HG02943 (cell line): Measurements from ENCODE around the gene DMRTB1.
"Not testable (repeated sequence)": the region's sequence is repeated elsewhere in the genome, so short reads cannot be mapped to it uniquely, and the experiment has no call there.

Experiments used
- ATAC-seq: cut with Tn5 transposase; IDR thresholded peaks from one replicate; pipeline ENCODE4 v1.9.1; 2021; ENCODE audit warnings: mild to moderate bottlenecking, low read depth, moderate library complexity; ENCODE audit not compliant: unreplicated experiment

Gene DMRTB1

DNA sequence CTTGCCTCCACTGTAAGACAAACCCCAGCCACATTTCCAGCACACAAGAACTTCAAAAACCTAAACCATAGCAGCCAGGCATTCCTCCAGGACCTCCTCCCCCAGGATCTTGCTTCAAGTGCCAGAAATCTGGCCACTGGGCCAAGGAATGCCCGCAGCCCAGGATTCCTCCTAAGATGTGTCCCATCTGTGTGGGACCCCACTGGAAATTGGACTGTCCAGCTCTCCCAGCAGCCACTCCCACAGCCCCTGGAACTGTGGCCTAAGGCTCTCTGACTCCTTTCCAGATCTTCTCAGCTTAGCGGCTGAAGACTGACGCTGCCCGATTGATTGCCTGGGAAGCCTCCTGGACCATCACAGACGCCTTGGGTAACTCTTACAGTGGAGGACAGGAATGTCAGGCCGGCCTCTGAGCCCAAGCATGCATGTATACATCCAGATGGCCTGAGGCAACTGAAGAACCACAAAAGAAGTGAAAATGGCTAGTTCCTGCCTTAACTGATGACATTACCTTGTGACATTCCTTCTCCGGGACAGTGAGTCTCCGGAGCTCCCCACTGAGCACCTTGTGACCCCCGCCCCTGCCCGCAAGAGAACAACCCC is 24.7 kb upstream of the DMRTB1 start:
- not testable (repeated sequence) for ATAC-seq

DNA sequence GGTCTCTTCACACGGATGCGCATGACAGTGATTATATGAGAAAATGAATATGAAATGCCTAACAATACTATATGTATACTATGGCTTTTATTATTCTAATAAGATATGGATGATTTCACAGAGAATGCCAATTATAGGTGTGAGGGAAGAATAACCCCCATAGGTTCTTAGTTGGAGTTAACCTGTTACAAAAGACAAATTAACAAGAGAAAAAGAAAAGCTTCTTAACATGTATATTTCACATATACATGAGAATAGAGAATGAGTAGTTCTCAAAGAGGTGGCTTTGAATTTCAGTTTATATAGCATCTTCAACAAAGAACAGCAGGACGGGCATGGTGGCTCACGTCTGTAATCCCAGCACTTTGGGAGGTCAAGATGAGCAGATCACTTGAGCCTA is 24.0 kb upstream of the DMRTB1 start:
- no peak for ATAC-seq

DNA sequence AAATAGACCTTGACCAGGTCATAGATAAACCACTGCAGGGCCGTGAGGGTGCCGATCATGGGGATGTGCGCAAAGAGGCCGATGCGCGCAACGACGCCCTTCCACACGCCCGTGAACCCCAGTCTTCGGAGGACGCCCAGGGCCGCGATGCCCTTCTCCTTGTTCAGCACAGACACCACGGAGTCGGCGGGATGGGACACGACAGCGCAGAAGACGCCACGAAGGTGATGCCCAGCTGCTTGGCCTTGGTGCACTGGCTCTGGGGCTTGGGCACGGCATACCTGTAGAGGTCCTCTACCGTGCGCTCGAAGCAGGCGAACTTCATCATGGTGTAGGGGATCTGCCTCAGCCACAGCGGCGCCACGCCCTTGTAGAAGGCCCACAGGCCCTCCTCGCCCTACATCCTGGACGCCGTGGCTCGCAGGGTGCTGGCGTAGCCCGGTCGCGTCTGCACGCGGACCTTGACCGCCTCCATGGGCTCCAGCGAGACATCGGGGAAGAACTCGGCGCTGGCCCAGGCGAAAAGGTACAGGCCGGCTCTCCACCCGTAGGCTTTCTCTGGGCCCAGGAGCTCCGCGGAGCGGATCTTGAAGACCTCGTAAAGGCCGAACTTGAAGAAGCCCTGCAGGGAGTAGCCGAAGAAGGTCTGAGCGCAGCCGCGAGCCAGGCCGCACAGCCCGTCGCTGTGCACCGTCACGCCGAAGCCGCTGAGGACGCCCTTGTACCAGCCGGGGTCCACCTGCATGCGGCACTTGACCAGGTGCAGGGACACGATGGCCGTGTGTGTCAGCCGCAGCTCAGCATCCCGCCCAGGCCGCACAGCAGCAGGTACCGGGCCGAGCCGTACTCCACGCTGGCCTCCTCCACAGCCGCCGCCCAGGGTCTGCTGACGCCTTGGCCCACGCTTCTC is 20.5 kb upstream of the DMRTB1 start:
- no peak for ATAC-seq

- ATAC-seq, result no peak
Observed at GRCh38 chr1:53439337-53440207, 19.6 kb upstream of the DMRTB1 start.

DNA sequence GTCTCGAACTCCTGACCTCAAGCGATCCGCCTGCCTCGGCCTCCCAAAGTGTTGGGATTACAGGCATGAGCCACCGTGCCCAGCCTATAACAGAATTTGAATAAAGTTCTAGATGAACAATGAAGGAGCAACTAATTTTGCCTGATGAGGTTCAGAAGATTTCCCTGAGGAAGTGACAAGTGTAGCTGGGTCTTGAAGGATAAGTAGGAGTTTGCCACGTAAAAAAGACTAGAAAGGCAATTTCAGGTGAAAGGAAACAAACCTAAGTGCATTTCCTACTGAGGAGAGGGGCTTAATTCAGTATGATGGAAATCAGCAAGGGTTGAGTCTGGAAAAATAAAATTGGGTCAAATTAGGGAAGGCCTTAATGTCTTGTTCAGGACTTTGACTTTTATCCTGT is 18.6 kb upstream of the DMRTB1 start:
- no peak for ATAC-seq

DNA sequence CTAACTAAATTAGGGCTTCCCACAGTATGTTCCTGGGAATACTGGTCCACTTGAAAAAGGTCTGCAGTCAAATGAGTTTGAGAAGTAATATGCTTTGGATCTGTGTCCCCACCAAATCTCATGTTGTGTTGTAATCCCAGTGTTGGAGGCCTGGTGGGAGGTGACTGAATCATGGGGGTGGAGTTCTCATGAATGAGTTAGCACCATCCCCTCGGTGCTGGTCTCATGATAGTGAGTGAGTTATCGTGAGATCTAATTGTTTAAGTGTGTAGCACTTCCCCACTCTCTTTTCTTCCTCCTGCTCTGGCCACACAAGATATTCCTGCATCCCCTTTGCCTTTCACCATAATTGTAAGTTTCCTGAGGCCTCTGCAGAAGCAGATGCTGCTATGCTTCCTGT is 16.9 kb upstream of the DMRTB1 start:
- ATAC-seq, result no peak

- ATAC-seq, result no peak
Observed at GRCh38 chr1:53446051-53446450, 13.1 kb upstream of the DMRTB1 start.

DNA sequence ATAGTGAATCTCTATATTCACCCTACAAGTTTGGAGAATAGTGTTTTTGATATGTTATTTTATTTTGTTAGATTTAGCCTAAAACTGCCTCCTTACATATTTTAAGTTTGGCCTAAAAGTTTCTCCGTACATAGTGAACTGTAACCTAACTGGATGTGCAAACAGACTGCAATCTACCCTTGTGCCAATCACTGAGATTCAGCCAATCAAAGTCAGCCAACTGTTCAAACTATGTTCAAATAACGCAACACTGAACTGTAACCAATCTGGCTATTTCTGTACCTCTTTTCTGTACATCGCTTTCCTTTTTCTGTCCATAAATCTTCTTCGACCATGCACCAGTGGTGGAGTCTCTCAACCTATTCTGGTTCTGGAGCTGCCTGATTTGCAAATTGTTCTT is 11.8 kb upstream of the DMRTB1 start:
- ATAC-seq, result no peak

- ATAC-seq, result no peak
Observed at GRCh38 chr1:53448241-53448841, 10.9 kb upstream of the DMRTB1 start.

DNA sequence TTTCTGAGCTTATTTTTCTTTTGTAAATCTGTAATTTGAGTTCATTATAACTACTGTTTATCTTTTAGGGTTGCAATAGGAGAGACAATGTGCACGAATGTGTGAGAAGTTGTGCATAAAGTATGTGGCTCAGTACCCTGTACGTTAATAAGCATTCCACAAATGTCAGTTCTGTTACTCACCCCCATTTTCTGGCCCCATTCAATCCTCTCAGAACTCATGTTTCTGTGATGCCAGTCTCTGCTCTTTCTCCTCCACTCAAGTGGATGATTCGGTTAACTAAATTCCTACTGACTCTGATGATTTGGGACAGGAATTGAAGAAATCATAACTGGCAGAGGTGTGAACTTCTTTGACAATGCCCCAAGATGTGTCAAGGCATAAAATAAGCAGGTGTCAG is 10.2 kb upstream of the DMRTB1 start:
- ATAC-seq, result no peak

DNA sequence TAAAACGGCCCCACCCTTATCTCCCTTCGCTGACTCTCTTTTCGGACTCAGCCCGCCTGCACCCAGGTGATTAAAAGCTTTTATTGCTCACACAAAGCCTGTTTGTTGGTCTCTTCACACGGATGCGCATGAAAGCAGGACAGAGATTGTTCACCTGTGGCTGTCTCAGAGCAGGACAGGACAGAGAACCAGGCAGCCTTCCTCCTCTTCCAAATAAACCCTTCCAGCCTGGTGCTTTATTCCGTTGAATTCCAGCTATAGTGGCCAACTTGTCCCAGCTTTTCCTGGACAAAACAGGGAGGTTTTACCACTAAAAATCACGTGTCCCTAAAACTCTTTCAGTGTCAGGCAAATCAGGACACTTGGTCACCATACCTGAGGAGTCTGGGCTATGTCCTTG is 9.5 kb upstream of the DMRTB1 start:
- ATAC-seq, result no peak

GRCh38 chr1:53450225-53450624 is 9.0 kb upstream of the DMRTB1 start:
- ATAC-seq, result no peak

DNA sequence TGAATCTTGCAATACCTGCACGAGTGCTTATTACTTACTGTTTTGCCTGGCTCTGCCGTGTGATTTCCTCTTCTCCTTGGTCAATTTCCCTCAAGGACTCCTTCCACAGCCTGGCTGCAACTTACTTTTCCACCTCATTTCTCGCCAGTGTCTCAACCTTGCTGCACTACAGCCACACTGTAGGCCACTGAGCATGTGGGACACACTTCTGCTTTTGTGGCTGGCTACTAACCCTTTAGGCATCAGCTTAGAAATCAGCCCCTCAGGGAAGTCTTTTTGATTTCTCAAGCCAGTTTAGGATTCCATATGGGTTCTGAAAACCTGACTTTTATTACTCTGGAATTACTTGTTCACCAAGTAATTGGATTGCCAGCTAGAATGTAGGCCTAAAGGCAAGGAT is 5.2 kb upstream of the DMRTB1 start:
- no peak for ATAC-seq

DNA sequence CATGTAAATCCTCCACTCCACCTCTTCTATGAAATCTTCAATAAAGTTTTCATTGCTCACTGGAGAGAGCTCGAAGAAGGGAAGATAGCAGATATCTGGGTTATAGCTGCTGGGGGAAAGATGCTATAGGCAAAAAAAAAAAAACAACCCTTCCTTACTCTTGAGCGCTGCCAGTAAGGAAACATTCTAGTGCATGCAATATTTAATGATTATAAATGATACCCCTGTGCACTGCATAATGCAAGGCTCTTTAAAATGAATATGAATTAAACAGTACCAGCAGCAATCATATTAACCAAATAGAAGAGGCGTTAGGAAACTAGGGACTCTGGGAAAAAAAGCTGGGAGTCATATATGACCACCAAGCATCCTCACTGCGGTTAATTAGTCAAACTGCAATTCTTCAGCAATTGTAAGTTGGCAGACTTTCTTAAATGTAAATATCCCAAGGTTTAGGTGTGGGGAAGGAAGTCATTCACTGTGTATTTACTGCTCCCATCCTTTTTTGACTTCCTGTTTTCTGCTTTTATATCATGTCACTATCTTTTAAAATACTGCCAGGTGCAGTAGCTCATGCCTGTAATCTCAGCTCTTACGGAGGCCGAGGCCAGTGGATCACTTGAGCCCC is 3.7 kb upstream of the DMRTB1 start:
- ATAC-seq, result no peak

DNA sequence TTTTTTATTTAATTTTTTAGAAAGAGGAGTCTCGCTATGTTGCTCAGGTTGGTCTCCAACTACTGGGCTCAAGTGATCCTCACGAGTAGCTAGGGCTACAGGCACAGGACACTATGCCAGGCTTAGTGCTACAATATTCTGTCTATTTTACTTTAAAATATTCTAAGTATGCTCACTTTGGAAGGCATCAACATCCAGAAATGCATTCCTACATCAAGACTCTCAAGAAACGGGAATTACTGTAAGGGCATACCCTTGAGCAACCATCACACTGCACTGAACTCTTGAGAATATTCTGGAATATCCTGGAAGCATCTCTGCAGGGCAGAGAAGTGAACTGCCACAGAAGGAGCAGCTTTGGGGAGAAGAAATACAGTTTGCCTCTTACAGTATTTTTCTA is 565 bp upstream of the DMRTB1 start:
- ATAC-seq, result no peak

DNA sequence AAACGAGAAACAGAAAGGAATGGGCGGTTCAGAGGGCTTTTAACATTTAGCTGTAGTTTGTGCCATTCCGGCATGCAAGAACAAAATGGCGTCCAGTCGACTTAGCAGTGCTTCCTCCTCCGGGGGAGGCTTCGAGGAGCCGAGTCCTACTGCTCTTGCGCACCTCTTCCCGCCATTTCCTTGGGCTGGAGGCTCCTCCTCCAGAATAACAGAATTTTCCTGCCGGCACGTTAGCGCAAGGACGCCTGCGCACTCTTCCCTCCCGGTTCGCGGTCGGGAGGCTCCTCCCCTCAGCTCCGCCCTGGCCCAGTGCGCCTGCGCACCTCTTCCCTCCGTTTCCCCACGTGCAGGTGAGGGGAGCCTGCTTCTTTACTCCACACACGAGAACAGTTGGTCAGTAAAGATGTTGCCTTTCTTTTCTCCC is 1.0 kb downstream of the DMRTB1 start:
- no peak for ATAC-seq

- no peak for ATAC-seq
Observed at GRCh38 chr1:53460666-53461322, 1.6 kb downstream of the DMRTB1 start.

GRCh38 chr1:53461323-53462044 is 2.3 kb downstream of the DMRTB1 start:
- no peak for ATAC-seq

- no peak for ATAC-seq
Observed at GRCh38 chr1:53462193-53462592, 3.0 kb downstream of the DMRTB1 start.
